PC-9 (cell line): Measurements from ENCODE around the gene LRRC59. TPM values are rescaled to one million over a fixed set of nuclear protein-coding genes. Genes with fewer than 3 reads are reported as not detected.

Experiments
- BruUV-seq: library from RNA; stranded (reverse); fragments of 400-500 nt; replicated peaks from 2 replicates; lab custom pipeline; 2021; lab: Mats Ljungman, UMichigan
- CTCF ChIA-PET: fragments of 300-600 bp; sonication (Branson Sonifier 250); formaldehyde crosslinking; loops from one replicate; lab custom pipeline; 2022; ENCODE audit warnings: antibody characterized with exemption; lab: Charles Lee
- POLR2A ChIA-PET: fragments of 300-600 bp; sonication (Branson Sonifier 250); formaldehyde crosslinking; loops from one replicate; lab custom pipeline; 2022; ENCODE audit warnings: antibody characterized with exemption; ENCODE audit not compliant: unreplicated experiment; lab: Charles Lee
- DNase-seq, 2 experiments: peaks; one replicate each; pipeline versions ENCODE4 v3.0.0 to v3.0.0-alpha.2; 2015 to 2022; ENCODE audit warnings: mixed read lengths in 1 of 2
- H2AFZ ChIP-seq: fragments of 200-600 bp; sonication (generic); 2 replicates; pipeline ENCODE4 v1.8.1; 2017; ENCODE audit warnings: antibody characterized with exemption
- H3F3A ChIP-seq: fragments of 200-600 bp; sonication (generic); 2 replicates; pipeline ENCODE4 v1.8.1; 2017; ENCODE audit warnings: antibody characterized with exemption, mild to moderate bottlenecking, low read depth; ENCODE audit not compliant: insufficient read depth
- H3K27ac ChIP-seq: fragments of 200-600 bp; sonication (generic); 2 replicates; pipeline ENCODE4 v1.6.1; 2016; ENCODE audit warnings: mixed run types
- H3K27me3 ChIP-seq: fragments of 200-600 bp; sonication (generic); 2 replicates; pipeline ENCODE4 v1.6.1; 2016; ENCODE audit warnings: low read depth, mixed run types; ENCODE audit not compliant: insufficient read depth
- H3K36me3 ChIP-seq: fragments of 200-600 bp; sonication (generic); 2 replicates; pipeline ENCODE4 v1.6.1; 2016; ENCODE audit warnings: low read depth, mixed run types
- H3K4me1 ChIP-seq: fragments of 200-600 bp; sonication (generic); replicated peaks from 2 replicates; pipeline ENCODE4 v1.6.1; 2016; ENCODE audit warnings: mixed run types; ENCODE audit not compliant: insufficient read depth
- H3K4me2 ChIP-seq: fragments of 200-600 bp; sonication (generic); 2 replicates; pipeline ENCODE4 v1.6.1; 2017; ENCODE audit warnings: mixed run types
- H3K4me3 ChIP-seq: fragments of 200-600 bp; sonication (generic); 2 replicates; pipeline ENCODE4 v1.6.1; 2016; ENCODE audit warnings: mixed run types
- H3K79me2 ChIP-seq: fragments of 200-600 bp; sonication (generic); 2 replicates; pipeline ENCODE4 v1.6.1; 2017; ENCODE audit warnings: low read depth, mixed run types
- H3K9me2 ChIP-seq: fragments of 200-600 bp; sonication (generic); 2 replicates; pipeline ENCODE4 v1.8.1; 2017; ENCODE audit warnings: mild to moderate bottlenecking; ENCODE audit not compliant: insufficient read depth
- H3K9me3 ChIP-seq: fragments of 200-600 bp; sonication (generic); 2 replicates; pipeline ENCODE4 v1.8.1; 2016; ENCODE audit warnings: low read depth; ENCODE audit not compliant: insufficient read depth
- H4K20me1 ChIP-seq: fragments of 200-600 bp; sonication (generic); 2 replicates; pipeline ENCODE4 v1.8.1; 2017; ENCODE audit not compliant: insufficient read depth
- CTCF ChIP-seq: fragments of 200-600 bp; sonication (generic); conservative IDR thresholded peaks from 2 replicates; pipeline ENCODE4 v1.6.1; 2017; ENCODE audit warnings: mixed run types, antibody characterized with exemption, mild to moderate bottlenecking, moderate library complexity
- EZH2 ChIP-seq: fragments of 200-600 bp; sonication (generic); IDR thresholded peaks from 2 replicates; pipeline ENCODE4 v1.8.0; 2017; ENCODE audit warnings: antibody characterized with exemption, low read depth
- intact Hi-C: fragments of 100-400 bp; cut with micrococcal nuclease; formaldehyde crosslinking; loops from one replicate; pipeline ENCODE4 v1.10.0; 2022; ENCODE audit not compliant: unreplicated experiment
- total RNA-seq: library from RNA; stranded (reverse); gene quantifications from 2 replicates; pipeline ENCODE4 v1.2.3, GENCODE V29; 2021

LRRC59 gene
- total RNA-seq, 1 experiment from 2014 or later: 102 TPM

- H3K9me2 ChIP-seq: no peaks in the 10 kb centered on the region
- intact Hi-C loops: no loop called here
- no peaks in the 10 kb centered on the region for H3K9me3 ChIP-seq
- H3K4me3 ChIP-seq: no peak overlapping the region
- ChIA-PET POLR2A (no interaction called here), CTCF (no interaction called here)
- H4K20me1 ChIP-seq: peaks cover 59% of the 10 kb centered on the region
- peak overlapping the region; percentile 47; the same call in 1 of the 2 replicates for H3K4me2 ChIP-seq
- H3K4me1 ChIP-seq: peaks cover 67% of the 10 kb centered on the region
- peaks cover 63% of the 10 kb centered on the region for H3F3A ChIP-seq
- no peaks in the 10 kb centered on the region for H3K27me3 ChIP-seq
- H3K79me2 ChIP-seq: peaks cover 71% of the 10 kb centered on the region
- no peak for DNase-seq
- BruUV-seq: no TSS peak
- H2AFZ ChIP-seq: no peak overlapping the region
- H3K36me3 ChIP-seq: peaks cover 62% of the 10 kb centered on the region
- no peak for TF ChIP-seq EZH2
- no peak overlapping the region; the same call in 1 of the 2 replicates for H3K27ac ChIP-seq
These were observed 3.6 kb downstream of the LRRC59 start for GRCh38 chr17:50393700-50394099.

- Histone ChIP-seq H3K9me2 (no peaks in the 10 kb centered on the region), H3F3A (peaks cover 73% of the 10 kb centered on the region), H4K20me1 (peaks cover 68% of the 10 kb centered on the region), H3K4me2 (peak overlapping the region; percentile 47), H3K27ac (peak overlapping the region; percentile 62), H2AFZ (no peak overlapping the region), H3K79me2 (peaks cover 82% of the 10 kb centered on the region), H3K36me3 (peaks cover 73% of the 10 kb centered on the region), H3K4me3 (no peak overlapping the region), H3K9me3 (no peaks in the 10 kb centered on the region), H3K4me1 (peaks cover 62% of the 10 kb centered on the region), H3K27me3 (no peaks in the 10 kb centered on the region)
- no peak for DNase-seq
- intact Hi-C loops: no loop called here
- CTCF ChIA-PET: interaction anchor here (0.6 to 1.3 kb wide), 2 partner anchors 24 to 50 kb away, joined by 3 read pairs; no protein-coding TSS in a partner anchor
- TF ChIP-seq EZH2 (no peak), CTCF (no peak)
- no TSS peak for BruUV-seq
- POLR2A ChIA-PET: no interaction called here
These were observed 4.7 kb downstream of the LRRC59 start for GRCh38 chr17:50392621-50393020.

GRCh38 chr17:50389534-50389933 lies 7.8 kb downstream of the LRRC59 start:
- Histone ChIP-seq H3K79me2 (peaks cover 63% of the 10 kb centered on the region), H2AFZ (no peak overlapping the region), H3K36me3 (peaks cover 89% of the 10 kb centered on the region), H4K20me1 (peaks cover 57% of the 10 kb centered on the region), H3K9me2 (no peaks in the 10 kb centered on the region), H3K9me3 (no peaks in the 10 kb centered on the region), H3K4me1 (peaks cover 42% of the 10 kb centered on the region), H3K4me2 (no peak overlapping the region), H3K27ac (no peak overlapping the region), H3K4me3 (no peak overlapping the region), H3K27me3 (no peaks in the 10 kb centered on the region), H3F3A (peaks cover 74% of the 10 kb centered on the region)
- intact Hi-C loops: no loop called here
- ChIA-PET CTCF (no interaction called here), POLR2A (interaction anchor here (0.7 kb wide), 1 partner anchor 69 kb away, joined by 3 read pairs; no protein-coding TSS in a partner anchor)
- BruUV-seq: no TSS peak
- TF ChIP-seq EZH2 (no peak), CTCF (no peak)
- no peak for DNase-seq

- Histone ChIP-seq H3K79me2 (peaks cover 55% of the 10 kb centered on the region), H3K36me3 (peaks cover 88% of the 10 kb centered on the region), H3K4me1 (peaks cover 34% of the 10 kb centered on the region), H4K20me1 (peaks cover 51% of the 10 kb centered on the region), H3K27ac (no peak overlapping the region), H3K27me3 (no peaks in the 10 kb centered on the region), H3K4me2 (no peak overlapping the region), H3K9me3 (no peaks in the 10 kb centered on the region), H3F3A (peaks cover 68% of the 10 kb centered on the region), H3K4me3 (no peak overlapping the region), H3K9me2 (no peaks in the 10 kb centered on the region), H2AFZ (no peak overlapping the region)
- no TSS peak for BruUV-seq
- DNase-seq: no peak
- POLR2A ChIA-PET: interaction anchor here (0.7 kb wide), 1 partner anchor 69 kb away, joined by 3 read pairs; no protein-coding TSS in a partner anchor
- no peak for TF ChIP-seq CTCF
- TF ChIP-seq EZH2: no peak
- CTCF ChIA-PET: no interaction called here
- intact Hi-C loops: no loop called here
These were observed 8.6 kb downstream of the LRRC59 start for GRCh38 chr17:50388728-50389127.
